Thyroid gland (tissue), 4 donors: ENCODE results near the gene TRAPPC3L. TPM values are rescaled to one million over a fixed set of nuclear protein-coding genes. Genes with fewer than 3 reads are reported as not detected.
A peak's percentile ranks its signal among the peaks of the same experiment; 100 is the strongest.

ENCODE experiments used
- DNase-seq, 2 donors: peaks; one replicate each; pipeline ENCODE4 v3.0.0-alpha.2; 2019
- H3K27ac ChIP-seq, 3 donors: fragments of 200-600 bp; sonication (generic); 1 replicate in 2 of 3; 2 replicates in 1 of 3; pipeline ENCODE4 v1.5.1; 2016 to 2019; ENCODE audit warnings: mild to moderate bottlenecking in 1 of 3, moderate library complexity in 1 of 3
- H3K27me3 ChIP-seq: fragments of 200-600 bp; sonication (generic); one replicate; pipeline ENCODE4 v1.5.1; 2019
- H3K36me3 ChIP-seq, 2 donors: fragments of 200-600 bp; sonication (generic); one replicate each; pipeline ENCODE4 v1.5.1; 2016 to 2019
- H3K4me1 ChIP-seq, 2 donors: fragments of 200-600 bp; sonication (generic); one replicate each; pipeline ENCODE4 v1.5.1; 2017 to 2019
- H3K4me3 ChIP-seq, 3 donors: fragments of 200-600 bp; sonication (generic); replicated peaks in 1 of 3; 1 replicate in 2 of 3; 2 replicates in 1 of 3; pipeline ENCODE4 v1.5.1; 2016; ENCODE audit warnings: mild to moderate bottlenecking in 1 of 3
- H3K9me3 ChIP-seq: fragments of 200-600 bp; sonication (generic); one replicate; pipeline ENCODE4 v1.5.1; 2017
- CTCF ChIP-seq, 6 experiments: fragments of 200-600 bp in 3 of 6; fragments of 450-650 bp in 3 of 6; sonication (generic) in 3 of 6; IDR thresholded peaks; one replicate each; pipeline ENCODE4 v1.5.1; 2016 to 2019; ENCODE audit warnings: antibody characterized with exemption in 6 of 6, mild to moderate bottlenecking in 2 of 6, inconsistent platforms in 1 of 6, moderate library complexity in 1 of 6
- POLR2A ChIP-seq, 2 donors: fragments of 450-650 bp; IDR thresholded peaks; one replicate each; pipeline ENCODE4 v1.6.1; 2017; ENCODE audit warnings: antibody characterized with exemption in 2 of 2, mild to moderate bottlenecking in 2 of 2, moderate library complexity in 1 of 2
- WGBS, 2 donors: methylation state at CpG; one replicate each; pipeline ENCODE4 v1.1.5; 2017; 5-methylcytosine and 5-hydroxymethylcytosine counted together
- intact Hi-C: fragments of 100-400 bp; cut with DNase I; formaldehyde crosslinking; loops from one replicate; pipeline ENCODE4 v1.15.1; 2023
- total RNA-seq, 4 donors: library from RNA; depleted of rRNA; stranded (reverse); fragments of >200 nt; gene quantifications; one replicate each; pipeline ENCODE4 v1.2.3, GENCODE V29; 2016

Gene TRAPPC3L
- total RNA-seq, 4 donors from 2014 or later: 0.13 to 0.42 TPM; not detected in 2

- intact Hi-C loops: no loop called here
- H3K4me1 ChIP-seq: no peaks in the 10 kb centered on the region
- H3K27ac ChIP-seq: no peak overlapping the region
- H3K4me3 ChIP-seq: no peak overlapping the region
- no peaks in the 10 kb centered on the region for H3K27me3 ChIP-seq
- no peaks in the 10 kb centered on the region for H3K36me3 ChIP-seq
- no peaks in the 10 kb centered on the region for H3K9me3 ChIP-seq
- TF ChIP-seq CTCF (IDR thresholded peaks at IDR 0.05) (no peak), POLR2A (IDR thresholded peaks at IDR 0.05) (no peak)
- WGBS, 2 donors: 87 to 91% methylated on average over 2 of the region's 2 CpGs
- no peak for DNase-seq
Measured at GRCh38 chr6:116522896-116523295, 22.6 kb downstream of the TRAPPC3L start.

GRCh38 chr6:116518621-116519368, 26.7 kb downstream of the TRAPPC3L start:
- Histone ChIP-seq H3K27me3 (no peaks in the 10 kb centered on the region), H3K36me3 (peaks cover 0 to 4% of the 10 kb centered on the region in 2 donors), H3K27ac (no peak overlapping the region), H3K4me1 (no peaks in the 10 kb centered on the region), H3K9me3 (no peaks in the 10 kb centered on the region), H3K4me3 (no peak overlapping the region)
- no peak for TF ChIP-seq CTCF (IDR thresholded peaks at IDR 0.05)
- no peak for TF ChIP-seq POLR2A (IDR thresholded peaks at IDR 0.05)
- DNase-seq: peak; percentile 39 to 45
- WGBS, 2 donors: 45 to 49% methylated on average over 4 of the region's 4 CpGs
- intact Hi-C loops: no loop called here

GRCh38 chr6:116515141-116515540, 30.3 kb downstream of the TRAPPC3L start:
- intact Hi-C loops: no loop called here
- Histone ChIP-seq H3K4me3 (no peak overlapping the region), H3K4me1 (no peaks in the 10 kb centered on the region), H3K27me3 (no peaks in the 10 kb centered on the region), H3K9me3 (no peaks in the 10 kb centered on the region), H3K27ac (no peak overlapping the region), H3K36me3 (peaks cover 0 to 4% of the 10 kb centered on the region in 2 donors)
- DNase-seq: no peak
- no peak for TF ChIP-seq CTCF (IDR thresholded peaks at IDR 0.05)
- no peak for TF ChIP-seq POLR2A (IDR thresholded peaks at IDR 0.05)

- Histone ChIP-seq H3K36me3 (peaks cover 0 to 4% of the 10 kb centered on the region in 2 donors), H3K9me3 (no peaks in the 10 kb centered on the region), H3K27ac (no peak overlapping the region), H3K27me3 (no peaks in the 10 kb centered on the region), H3K4me1 (no peaks in the 10 kb centered on the region), H3K4me3 (no peak overlapping the region)
- no peak for DNase-seq
- 87 to 92% methylated on average over 4 of the region's 4 CpGs for WGBS, 2 donors
- TF ChIP-seq POLR2A (IDR thresholded peaks at IDR 0.05) (no peak), CTCF (IDR thresholded peaks at IDR 0.05) (no peak)
- intact Hi-C loops: no loop called here
Measured at GRCh38 chr6:116514111-116514510, 31.4 kb downstream of the TRAPPC3L start.

GRCh38 chr6:116513224-116513875, 32.1 kb downstream of the TRAPPC3L start:
- Histone ChIP-seq H3K9me3 (no peaks in the 10 kb centered on the region), H3K27me3 (no peaks in the 10 kb centered on the region), H3K36me3 (peaks cover 0 to 4% of the 10 kb centered on the region in 2 donors), H3K4me1 (no peaks in the 10 kb centered on the region), H3K27ac (no peak overlapping the region), H3K4me3 (no peak overlapping the region)
- DNase-seq: no peak
- intact Hi-C loops: no loop called here
- WGBS, 2 donors: 89 to 92% methylated on average over 2 of the region's 2 CpGs
- no peak for TF ChIP-seq CTCF (IDR thresholded peaks at IDR 0.05)
- no peak for TF ChIP-seq POLR2A (IDR thresholded peaks at IDR 0.05)
